Loucy (cell line): ENCODE data around the gene MAP7D2.

Source experiments
- H2AFZ ChIP-seq: fragments of 200-600 bp; sonication (generic); 2 replicates; pipeline ENCODE4 v1.6.0; 2016; ENCODE audit warnings: antibody characterized with exemption, mild to moderate bottlenecking, low read length, moderate library complexity
- H3F3A ChIP-seq: fragments of 200-600 bp; 2 replicates; pipeline ENCODE4 v1.6.0; 2016; ENCODE audit warnings: antibody characterized with exemption, low read depth, mild to moderate bottlenecking
- H3K27me3 ChIP-seq: fragments of 200-600 bp; sonication (generic); 2 replicates; pipeline ENCODE4 v1.6.1; 2014; ENCODE audit warnings: low read length, mild to moderate bottlenecking; ENCODE audit not compliant: insufficient read depth, poor library complexity, severe bottlenecking
- H3K36me3 ChIP-seq: fragments of 200-600 bp; sonication (generic); 2 replicates; pipeline ENCODE4 v1.6.1; 2016; ENCODE audit warnings: low read length; ENCODE audit not compliant: insufficient read depth
- H3K4me1 ChIP-seq: fragments of 200-600 bp; sonication (generic); 2 replicates; pipeline ENCODE4 v1.5.1; 2014; ENCODE audit warnings: low read length, mild to moderate bottlenecking; ENCODE audit not compliant: insufficient read depth, poor library complexity, severe bottlenecking
- H3K4me2 ChIP-seq: fragments of 200-600 bp; sonication (generic); 2 replicates; pipeline ENCODE4 v1.6.0; 2014; ENCODE audit warnings: antibody characterized with exemption, low read length, low read depth, mild to moderate bottlenecking; ENCODE audit not compliant: poor library complexity, severe bottlenecking
- H3K4me3 ChIP-seq: fragments of 200-600 bp; sonication (generic); 2 replicates; pipeline ENCODE4 v1.5.1; 2014; ENCODE audit warnings: low read length, mild to moderate bottlenecking, mixed read lengths; ENCODE audit not compliant: poor library complexity, severe bottlenecking
- H3K79me2 ChIP-seq: fragments of 200-600 bp; sonication (generic); 2 replicates; pipeline ENCODE4 v1.6.1; 2014; ENCODE audit warnings: low read length; ENCODE audit not compliant: insufficient read depth
- H3K9ac ChIP-seq: fragments of 200-600 bp; sonication (generic); 2 replicates; pipeline ENCODE4 v1.6.0; 2014; ENCODE audit warnings: mild to moderate bottlenecking, low read depth, low read length, moderate library complexity; ENCODE audit not compliant: poor library complexity, severe bottlenecking
- H3K9me2 ChIP-seq: fragments of 200-600 bp; sonication (generic); replicated peaks from 2 replicates; pipeline ENCODE4 v1.6.1; 2016; ENCODE audit warnings: low read depth, low read length, mixed read lengths
- H3K9me3 ChIP-seq: fragments of 200-600 bp; sonication (generic); 2 replicates; pipeline ENCODE4 v1.6.1; 2014; ENCODE audit warnings: mild to moderate bottlenecking, antibody characterized with exemption, low read length, low read depth; ENCODE audit not compliant: insufficient read depth
- H4K20me1 ChIP-seq: fragments of 200-600 bp; sonication (generic); 2 replicates; pipeline ENCODE4 v1.6.0; 2014; ENCODE audit warnings: antibody characterized with exemption, low read length, mild to moderate bottlenecking; ENCODE audit not compliant: insufficient read depth, poor library complexity, severe bottlenecking
- CTCF ChIP-seq: fragments of 200-600 bp; sonication (generic); conservative IDR thresholded peaks from 2 replicates; pipeline ENCODE4 v1.5.1; 2014; ENCODE audit warnings: mild to moderate bottlenecking, antibody characterized with exemption, low read length
- EZH2phosphoT487 ChIP-seq: fragments of 200-600 bp; IDR thresholded peaks from 2 replicates; pipeline ENCODE4 v1.6.1; 2018; ENCODE audit warnings: antibody characterized with exemption, mild to moderate bottlenecking, moderate library complexity, borderline replicate concordance

Gene MAP7D2

GRCh38 chrX:20067709-20068561 lies 48.8 kb downstream of the MAP7D2 start:
- H4K20me1 ChIP-seq, result no peaks in the 10 kb centered on the region
- no peak overlapping the region for H3K4me3 ChIP-seq
- no peak overlapping the region for H3K9ac ChIP-seq
- no peak overlapping the region for H2AFZ ChIP-seq
- H3F3A ChIP-seq, result no peaks in the 10 kb centered on the region
- H3K4me1 ChIP-seq, result peaks cover 9% of the 10 kb centered on the region
- H3K9me2 ChIP-seq, result no peaks in the 10 kb centered on the region
- H3K36me3 ChIP-seq, result no peaks in the 10 kb centered on the region
- H3K27me3 ChIP-seq, result no peaks in the 10 kb centered on the region
- H3K79me2 ChIP-seq, result 0 out of 2 replicates have a peak, but pooled peaks cover 7% of the 10 kb centered on the region
- no peak for TF ChIP-seq EZH2phosphoT487
- no peak overlapping the region for H3K4me2 ChIP-seq
- H3K9me3 ChIP-seq, result no peaks in the 10 kb centered on the region

GRCh38 chrX:20066968-20067708 lies 49.6 kb downstream of the MAP7D2 start:
- Histone ChIP-seq H3K4me3 (no peak overlapping the region), H3K9me2 (no peaks in the 10 kb centered on the region), H2AFZ (peak overlapping the region; percentile 90; the same call in 1 of the 2 replicates), H3K36me3 (no peaks in the 10 kb centered on the region), H3K79me2 (0 out of 2 replicates have a peak, but pooled peaks cover 7% of the 10 kb centered on the region), H3K9ac (peak overlapping the region; percentile 39), H3K4me2 (peak overlapping the region; percentile 4), H3K4me1 (peaks cover 17% of the 10 kb centered on the region), H4K20me1 (no peaks in the 10 kb centered on the region), H3K27me3 (no peaks in the 10 kb centered on the region), H3F3A (0 out of 2 replicates have a peak, but pooled peaks cover 2% of the 10 kb centered on the region), H3K9me3 (no peaks in the 10 kb centered on the region)
- TF ChIP-seq CTCF, result peak; percentile 62
- no peak for TF ChIP-seq EZH2phosphoT487

GRCh38 chrX:20063716-20064351 lies 52.9 kb downstream of the MAP7D2 start:
- Histone ChIP-seq H3K4me1 (peaks cover 46% of the 10 kb centered on the region), H3K9ac (no peak overlapping the region), H3F3A (peaks cover 8% of the 10 kb centered on the region; the same call in 1 of the 2 replicates), H2AFZ (no peak overlapping the region), H3K4me3 (peak overlapping the region; percentile 17), H4K20me1 (no peaks in the 10 kb centered on the region), H3K9me2 (no peaks in the 10 kb centered on the region), H3K9me3 (no peaks in the 10 kb centered on the region), H3K36me3 (no peaks in the 10 kb centered on the region), H3K79me2 (0 out of 2 replicates have a peak, but pooled peaks cover 7% of the 10 kb centered on the region), H3K27me3 (no peaks in the 10 kb centered on the region), H3K4me2 (peak overlapping the region; percentile 80)
- TF ChIP-seq EZH2phosphoT487, result no peak
- TF ChIP-seq CTCF, result peak; percentile 59
